HG03103 (cell line): ENCODE data around the gene DNAJC5.

Experiments
- ATAC-seq: cut with Tn5 transposase; IDR thresholded peaks from one replicate; pipeline ENCODE4 v1.9.1; 2021; ENCODE audit warnings: low read depth; ENCODE audit not compliant: unreplicated experiment

The DNAJC5 gene

DNA sequence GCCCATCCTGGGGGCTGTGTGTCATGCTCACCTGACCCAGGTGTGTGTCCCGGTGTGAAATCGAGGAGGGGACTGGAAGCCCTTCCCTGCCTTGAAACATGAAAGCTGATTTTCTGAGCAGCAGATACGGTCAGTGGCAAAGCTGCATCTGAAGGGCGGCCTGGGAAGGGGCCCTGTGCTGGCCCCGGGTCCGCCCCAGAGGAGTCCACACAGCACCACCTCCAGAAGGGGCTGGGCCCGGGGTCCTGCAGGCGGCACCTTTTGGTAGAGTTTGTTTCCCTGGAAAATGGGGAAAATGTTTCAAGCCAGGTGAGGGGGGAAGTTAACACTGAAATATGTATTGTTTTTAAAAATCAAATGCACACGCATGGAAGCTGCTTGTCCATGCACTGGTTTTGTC lies 40.5 kb downstream of the DNAJC5 start:
- ATAC-seq: no peak

DNA sequence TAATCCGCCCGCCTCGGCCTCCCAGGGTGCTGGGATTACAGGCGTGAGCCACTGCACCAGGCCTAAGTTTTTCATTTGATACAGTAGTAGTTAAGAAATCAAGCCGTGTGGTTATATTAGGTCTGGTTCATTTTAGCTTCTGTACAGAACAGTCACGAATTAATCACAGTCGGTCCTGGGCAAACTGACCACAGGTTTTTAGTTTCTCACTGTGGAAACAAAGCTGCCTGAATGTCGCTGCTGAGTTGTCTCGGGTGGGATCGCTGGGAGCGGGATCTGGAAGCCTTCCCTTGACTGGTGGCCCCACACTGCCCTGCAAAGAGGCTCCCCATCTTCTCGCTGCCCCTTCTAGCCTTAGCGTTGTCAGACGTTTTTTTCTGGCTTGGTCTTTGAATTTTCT lies 42.7 kb downstream of the DNAJC5 start:
- ATAC-seq: no peak

DNA sequence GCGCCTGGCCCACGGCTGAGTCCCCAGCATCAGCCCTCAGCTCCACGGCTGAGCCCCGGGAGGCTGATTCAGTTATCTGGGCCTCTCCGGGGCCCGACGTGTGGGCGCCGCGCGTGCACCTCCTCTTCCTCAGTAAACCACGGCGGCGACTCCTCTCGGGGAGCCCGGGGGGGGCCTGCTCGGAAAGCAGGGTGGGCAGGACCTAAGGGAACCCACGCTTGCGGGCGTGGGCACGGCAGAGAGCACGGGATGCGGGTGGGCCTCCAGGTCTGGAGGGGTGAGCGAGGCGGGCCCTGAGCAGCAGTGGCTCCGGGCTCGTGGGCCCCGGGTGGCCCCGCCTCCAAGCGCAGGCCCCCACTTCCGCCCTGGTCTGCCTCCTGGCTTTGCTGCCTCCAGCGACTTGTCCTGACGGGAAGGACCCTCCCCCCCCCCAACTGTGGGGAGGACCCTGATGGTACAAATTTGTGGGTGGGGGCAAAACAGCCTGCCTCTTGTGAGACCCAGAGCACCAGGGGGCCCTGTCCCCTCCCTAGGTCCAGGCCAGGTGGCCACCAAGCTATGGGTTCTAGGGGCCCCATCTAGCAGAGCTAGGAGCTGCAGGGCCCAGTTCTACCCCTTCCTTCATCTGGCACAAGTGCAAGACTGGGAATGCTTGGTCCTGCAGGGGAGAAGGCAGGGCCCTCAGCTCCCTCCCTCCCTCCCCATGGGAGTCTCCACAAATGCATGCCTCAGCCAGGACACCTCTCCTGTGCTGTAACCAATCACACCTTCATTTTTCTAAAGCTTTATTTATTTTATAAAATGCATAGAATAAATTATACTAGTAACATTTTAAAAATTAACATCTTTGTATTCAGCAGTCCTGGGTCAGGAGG lies 44.4 kb downstream of the DNAJC5 start:
- ATAC-seq: no peak

DNA sequence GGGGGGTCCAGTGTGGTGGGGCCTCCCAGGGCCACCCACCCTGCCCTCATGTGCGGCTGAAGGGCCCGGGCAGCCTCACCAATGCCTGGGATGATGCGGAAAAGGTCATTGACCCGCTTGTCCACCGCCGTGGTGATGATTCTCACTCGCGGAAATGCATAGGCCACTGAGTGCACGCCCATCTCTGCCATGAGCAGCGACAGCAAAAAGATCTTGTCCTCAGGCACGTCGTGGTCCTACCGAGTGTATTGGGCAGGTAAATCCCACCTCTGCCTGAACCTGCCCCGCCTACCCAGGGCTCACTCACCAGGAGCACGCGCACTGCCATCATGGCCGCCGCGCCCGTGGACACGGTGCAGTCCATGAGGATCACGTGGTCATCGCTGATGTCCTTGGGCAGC lies 45.1 kb downstream of the DNAJC5 start:
- no peak for ATAC-seq

DNA sequence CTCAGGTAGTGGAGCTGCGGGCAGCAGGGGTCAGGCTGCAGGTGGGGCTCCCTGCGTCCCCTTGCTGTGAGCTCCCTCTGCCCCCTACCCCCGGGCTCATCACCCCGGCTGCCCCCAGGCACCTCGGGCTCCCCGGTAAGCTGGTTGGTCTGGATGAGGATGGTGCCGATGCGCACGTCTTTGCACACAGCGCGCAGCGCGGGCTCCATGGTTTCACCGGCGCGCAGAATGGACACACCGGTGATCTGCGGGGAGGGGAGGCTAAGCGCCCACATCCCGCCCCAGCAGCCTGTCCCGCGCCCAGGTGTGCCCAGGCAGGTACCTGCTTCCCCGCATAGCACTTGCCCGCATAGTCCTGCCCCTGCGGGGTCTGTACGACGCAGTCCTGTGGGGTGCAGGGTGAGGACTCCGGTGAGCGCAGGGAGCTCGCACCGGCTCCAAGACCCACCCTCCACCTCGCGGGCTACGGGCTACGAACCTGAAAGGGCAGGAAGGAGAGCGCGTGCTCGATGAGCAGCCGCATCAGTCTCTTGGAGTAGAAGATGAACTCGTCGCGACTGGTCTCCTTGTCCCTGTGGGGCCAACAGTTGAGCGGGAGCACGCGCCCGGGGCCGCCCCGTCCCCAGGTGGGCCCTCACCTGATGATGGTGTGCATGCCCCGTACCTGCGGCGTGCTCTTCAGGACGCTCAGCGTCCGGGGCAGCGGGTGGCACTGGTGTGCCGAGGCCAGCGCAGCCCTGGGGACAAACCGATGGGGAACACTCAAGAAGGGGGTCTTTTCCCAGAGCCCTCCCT lies 45.7 kb downstream of the DNAJC5 start:
- no peak for ATAC-seq

DNA sequence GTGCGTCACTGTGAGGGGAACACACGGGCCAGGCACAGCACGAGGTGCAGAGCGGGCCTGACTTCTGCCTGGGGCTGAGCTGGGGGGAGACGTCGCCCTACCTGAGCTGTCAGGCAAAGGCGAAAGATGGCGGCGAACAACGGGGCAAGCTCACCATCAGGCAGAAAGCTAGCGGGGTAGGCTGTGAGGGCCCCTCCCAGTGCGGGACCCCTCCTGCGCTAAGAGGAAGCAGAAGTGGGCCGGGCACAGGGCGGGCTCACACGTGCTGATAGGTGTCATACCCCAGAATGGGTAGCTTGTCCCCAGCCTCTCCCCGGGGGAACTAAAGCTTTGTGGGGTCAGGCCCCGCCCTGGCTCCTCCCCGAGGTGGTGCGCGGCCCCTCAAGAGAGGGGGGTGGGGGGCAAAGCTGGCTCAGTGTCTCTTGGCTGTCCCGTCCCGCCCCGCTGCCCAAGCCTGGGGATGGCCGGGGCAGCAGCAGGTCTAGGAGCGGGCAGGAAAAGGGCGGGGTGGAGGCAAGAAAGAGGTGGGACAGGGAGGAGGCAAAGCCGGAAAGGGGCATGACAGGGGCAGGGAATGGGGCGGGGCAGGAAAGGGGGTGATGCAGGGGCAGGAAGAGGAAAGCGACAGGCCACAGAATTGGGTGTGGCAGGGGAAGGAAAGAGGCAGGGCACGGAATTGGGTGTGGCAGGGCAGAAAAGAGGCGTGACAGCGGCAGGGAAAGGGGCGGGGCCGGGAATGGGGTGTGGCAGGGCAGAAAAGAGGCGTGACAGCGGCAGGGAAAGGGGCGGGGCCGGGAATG lies 46.6 kb downstream of the DNAJC5 start:
- ATAC-seq: no peak

DNA sequence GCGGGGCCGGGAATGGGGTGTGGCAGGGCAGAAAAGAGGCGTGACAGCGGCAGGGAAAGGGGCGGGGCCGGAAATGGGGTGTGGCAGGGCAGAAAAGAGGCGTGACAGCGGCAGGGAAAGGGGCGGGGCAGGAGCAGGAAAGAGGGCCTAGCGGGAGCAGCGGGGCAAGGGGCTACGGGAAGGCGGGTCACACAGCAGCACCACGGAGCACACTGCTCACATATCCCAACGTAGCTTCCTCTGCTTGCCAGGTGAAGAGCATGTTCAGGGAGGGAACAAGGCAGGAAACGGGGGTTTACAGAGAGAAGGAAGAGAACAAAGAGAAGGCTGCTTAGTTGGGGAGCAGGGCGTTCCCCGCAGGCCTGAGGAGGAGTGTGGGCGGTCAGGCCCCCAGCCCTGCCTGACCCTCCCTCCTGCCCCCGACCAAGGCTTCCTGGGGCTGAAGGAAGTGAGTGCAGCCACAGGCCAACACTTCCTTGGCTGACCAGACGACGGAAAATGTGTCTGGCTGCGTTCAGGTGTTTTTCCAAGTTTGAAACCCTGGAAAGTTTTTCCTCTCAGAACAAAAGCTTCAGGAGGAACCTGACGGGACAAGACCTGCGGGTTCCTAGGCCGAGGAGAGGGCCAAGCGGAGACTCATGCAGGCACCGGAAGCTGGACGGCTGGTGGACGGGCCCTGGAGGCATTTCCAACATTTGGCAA lies 47.5 kb downstream of the DNAJC5 start:
- ATAC-seq: no peak

DNA sequence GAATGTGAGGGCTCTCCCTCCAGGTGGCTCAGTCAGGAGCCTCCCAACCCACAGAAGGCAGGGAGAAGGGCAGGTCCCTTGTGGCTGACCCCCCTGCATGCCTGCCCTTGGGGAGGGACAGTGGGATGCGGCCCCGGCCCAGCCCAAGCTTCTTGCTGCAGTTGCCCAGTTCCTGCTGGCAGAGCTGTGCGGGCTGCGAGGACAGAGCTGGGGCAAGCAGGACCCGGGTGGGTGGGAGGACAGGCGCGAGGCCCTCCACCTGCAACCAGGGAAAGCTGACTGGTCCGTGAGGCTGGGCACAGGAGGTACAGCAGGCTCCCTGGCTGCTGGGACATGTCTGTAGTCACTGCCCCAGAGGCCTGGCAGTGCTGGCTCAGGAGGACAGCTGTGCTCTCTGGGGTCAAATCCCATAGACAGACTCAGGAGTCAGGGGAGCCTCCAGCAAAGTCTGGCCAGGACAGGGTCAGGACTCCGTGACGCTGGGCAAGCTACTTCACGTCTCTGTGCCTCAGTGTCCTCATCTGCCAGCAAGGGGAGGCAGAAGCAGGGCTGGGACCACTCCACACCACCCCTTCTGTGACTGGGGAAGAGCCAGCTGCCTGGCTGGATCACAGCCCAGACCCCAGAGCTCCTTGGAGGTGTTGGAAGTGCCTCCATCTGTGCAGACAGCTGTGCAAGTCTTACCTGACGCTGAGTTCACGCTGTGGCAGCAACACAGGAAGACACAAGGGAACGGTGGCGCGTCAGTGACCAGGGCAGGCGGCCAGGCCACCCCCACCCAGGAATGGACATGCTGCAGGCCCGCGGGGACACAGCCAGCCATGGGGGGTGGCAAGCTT lies 48.3 kb downstream of the DNAJC5 start:
- ATAC-seq: no peak

DNA sequence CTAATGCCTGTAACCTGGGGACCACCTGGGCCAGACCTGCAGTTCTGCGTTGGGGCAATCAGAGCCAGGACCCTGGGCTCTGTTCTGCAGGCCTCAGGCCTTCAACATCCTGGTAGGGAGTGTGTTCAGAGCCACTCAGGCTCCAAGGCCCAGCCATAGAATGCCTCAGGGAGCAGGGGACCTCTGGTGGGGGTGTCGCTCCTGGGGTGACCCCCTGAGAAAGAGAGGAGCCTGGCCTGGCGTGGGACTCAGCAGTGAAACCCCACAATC lies 48.8 kb downstream of the DNAJC5 start:
- ATAC-seq: no peak

DNA sequence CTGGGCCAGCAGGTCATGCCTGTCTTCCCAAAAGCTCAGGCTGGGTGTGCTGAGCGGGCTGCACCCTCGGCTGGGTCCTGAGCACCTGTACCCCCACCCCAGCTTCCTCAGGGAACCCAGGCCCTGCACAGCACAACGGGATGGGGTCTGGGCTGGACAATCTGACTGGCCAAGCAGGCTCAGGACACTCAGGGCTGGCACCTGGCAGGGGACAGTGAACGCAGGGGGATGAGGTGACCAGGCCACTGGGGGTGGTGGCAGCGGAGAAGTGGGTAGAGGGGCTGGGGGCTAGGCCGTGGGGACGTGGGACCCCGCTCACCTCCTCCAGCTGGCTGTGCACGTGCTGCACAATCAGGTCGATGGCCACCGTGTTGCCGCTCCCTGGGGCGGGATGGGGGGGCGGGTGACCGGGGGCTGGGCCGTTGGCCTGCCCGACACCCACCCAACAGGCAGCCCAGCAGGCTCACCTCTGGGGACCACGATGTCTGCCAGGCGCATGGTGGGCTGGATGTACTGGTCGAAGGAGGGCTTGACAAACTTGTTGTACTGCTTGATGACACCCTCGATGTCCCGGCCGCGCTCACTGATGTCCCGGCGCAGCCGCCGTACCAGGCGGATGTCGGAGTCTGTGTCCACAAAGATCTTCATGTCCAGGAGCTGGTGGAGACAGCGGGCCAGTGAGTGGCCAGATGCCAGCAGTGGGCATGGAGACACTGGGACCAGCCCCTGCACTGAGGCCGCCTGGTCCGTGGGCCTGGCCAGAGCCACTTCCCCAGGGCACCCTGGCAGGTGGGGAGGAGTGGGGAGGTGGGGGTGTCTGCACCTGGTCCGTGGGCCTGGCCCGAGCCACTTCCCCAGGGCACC lies 49.4 kb downstream of the DNAJC5 start:
- ATAC-seq: no peak

DNA sequence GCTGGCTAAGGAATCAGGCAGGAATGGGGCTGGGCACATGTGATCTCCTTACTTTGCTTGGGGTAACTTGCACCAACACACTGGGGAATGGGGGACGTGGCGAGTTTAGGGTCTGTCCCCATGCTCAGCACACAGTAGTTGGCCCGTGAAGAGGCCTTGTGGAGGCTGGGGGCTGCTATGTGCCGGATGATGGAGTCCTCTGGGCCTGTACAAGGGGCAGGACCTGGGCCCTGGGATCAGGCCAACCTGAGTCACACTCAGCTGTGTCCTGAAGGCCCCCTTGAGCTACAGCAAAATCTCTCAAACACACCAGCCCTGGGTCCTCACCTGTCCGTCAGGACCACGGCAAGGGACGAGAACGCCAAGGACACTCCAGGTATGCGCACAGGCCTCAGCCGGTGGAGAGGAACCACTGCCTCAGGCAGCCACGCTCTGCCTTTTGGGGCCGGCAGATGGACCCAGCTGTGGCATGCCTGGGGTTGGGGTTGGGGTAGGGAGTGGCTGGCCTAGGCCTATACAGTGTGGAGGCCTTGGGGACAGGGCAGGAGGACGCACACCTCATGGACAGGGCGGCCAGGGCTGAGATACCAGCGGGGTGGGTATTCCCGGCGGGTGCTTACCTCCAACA lies 50.2 kb downstream of the DNAJC5 start:
- ATAC-seq: no peak

DNA sequence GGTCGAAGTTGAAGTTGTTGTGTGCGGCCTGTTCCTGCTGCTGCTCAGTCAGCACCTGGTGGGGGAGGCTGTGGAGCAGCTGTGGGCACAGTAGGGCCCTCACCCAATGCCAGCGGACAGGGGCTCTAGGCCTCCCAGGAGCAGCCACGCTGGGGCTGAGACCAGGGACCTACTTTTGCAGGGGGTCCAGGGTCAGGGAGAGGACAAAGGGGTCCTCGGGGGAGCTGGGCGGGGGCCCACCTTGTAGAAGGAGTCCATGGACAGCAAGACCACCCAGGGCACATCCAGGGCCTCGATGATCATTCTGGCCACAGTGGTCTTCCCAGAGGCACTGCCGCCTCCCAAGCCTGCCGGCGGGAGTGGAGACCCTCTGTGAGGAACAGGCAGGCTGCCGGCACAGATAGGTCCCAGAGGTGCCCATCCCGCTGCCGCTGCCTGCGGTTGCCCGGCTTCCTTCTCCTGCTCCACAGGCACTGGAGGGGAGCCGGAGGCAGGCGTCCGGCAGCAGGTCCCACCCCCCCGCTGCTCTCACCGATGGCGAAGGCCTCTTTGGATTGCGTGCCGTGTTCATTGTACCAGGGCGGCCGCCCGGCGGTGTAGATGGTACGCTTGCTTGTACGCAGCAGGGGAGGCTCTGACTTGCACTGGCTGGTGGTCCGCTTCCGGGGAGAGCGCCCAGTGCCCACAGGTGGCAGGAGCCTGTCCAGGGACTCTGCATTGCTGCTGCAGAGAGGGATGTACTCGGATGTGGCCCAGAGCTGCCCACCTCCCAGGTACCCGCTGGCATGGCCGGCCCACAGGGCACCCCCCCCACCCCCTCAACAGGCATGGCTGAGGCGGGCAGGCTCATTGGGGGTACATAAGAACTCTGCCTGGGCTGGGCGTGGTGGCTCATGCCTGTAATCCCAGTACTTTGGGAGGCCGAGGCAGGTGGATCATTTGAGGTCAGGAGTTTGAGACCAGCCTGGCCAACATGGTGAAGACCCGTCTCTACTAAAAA lies 51.3 kb downstream of the DNAJC5 start:
- ATAC-seq: no peak

DNA sequence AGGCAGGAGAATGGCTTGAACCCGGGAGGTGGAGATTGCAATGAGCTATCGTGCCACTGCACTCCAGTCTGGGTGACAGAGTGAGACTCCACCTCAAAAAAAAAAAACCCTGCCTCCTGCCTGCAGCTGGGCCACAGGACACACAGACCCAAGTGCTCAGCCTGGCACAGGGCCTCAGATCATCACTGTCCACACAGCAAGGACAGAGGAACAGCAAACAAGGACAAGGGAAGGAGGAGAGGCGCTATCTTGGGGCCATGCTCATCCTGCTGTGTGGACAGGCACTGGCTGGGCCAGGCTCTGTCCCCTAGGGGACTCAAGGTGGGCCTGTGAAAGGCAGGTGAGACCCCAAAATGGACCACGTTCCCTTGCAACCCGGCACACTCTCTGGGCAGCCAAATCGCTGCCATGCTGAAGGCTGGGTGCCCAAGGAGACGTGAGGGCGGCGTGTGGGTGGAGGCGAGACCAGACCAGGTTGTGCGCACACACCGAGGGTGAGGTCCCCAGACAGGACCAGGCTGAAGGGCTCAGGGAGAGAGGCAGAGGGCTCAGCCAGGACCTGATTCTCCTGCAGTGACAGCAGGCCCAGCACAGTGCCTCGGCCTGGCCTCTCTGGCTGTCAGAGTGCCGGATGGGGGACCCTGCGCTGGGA lies 52.2 kb downstream of the DNAJC5 start:
- ATAC-seq: no peak

DNA sequence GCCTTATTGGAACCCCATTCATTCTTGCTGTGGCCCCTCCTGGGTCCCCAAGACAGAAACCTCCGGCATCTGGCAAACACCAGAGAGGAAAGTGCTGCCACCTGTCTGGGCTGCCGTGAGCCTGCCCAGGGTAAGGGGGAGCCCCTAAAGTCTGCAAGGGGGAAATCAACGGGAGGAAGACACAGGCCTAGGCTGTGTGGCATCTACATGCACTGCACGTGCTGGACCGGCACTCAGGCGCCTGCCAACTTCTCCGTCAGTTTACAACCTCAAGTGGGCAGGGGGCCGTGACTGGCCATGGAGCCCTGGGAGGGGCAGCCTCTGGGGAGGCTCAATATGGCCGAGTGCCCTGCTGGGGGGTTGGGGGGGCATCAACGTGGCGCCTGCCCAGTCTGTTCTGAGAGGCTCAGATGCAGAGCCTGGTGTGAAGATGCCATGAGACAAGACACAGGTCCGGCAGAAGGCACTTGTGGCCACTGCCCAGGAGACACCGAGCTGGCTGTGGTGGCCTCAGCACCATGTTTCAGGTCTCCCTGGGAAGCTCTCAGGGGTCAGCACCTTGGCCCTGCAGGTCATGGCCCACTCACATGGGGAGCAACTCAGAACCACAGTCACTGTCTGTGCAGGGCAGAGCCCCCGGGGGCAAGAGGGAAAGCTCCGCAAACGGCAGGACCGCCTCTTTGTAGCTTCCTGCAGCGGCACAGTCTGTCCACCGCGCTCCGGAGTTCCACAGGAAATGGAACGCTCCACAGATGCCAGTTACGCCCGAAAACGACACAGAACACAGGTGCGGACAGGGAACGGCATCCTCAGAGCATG lies 52.9 kb downstream of the DNAJC5 start:
- ATAC-seq: no peak

DNA sequence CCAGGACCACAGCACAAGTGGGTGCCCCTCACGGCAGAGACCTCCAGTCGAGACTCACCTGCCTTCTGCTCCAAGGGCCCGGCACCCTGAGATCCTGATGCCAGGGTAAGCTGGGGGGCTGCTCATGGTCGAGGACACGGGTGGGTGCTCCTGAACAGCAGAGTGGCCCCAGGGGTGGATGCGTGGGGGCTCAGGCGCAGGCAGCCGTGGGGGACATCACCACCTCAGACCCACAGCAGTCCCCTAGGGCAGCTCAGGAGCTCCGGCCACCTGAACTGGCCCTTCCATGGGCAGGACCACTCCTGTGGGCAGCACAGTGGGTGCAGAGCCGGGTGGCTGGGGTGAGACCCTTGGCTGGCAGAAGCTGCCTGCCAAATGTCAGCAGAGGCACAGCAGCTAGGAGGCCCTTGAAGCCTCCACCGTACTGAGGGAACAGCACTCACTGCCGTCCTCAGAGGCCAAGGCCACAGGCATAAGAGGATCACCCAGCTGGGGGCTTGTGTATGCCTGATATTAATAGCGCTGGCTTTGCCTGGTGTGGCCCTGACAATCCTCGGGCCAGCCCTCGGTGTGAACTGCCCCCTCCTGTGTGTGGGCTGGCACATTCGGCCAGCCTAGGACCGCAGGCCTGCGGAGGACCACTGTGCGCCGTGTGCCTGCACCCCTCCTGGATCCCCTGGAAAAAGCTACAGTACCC lies 55.9 kb downstream of the DNAJC5 start:
- no peak for ATAC-seq
